Posterior vena cava (tissue), 2 donors: ENCODE data around the gene ZMIZ1. TPM values are rescaled to one million over a fixed set of nuclear protein-coding genes. Genes with fewer than 3 reads are reported as not detected.

ENCODE experiments used
- DNase-seq: peaks from one replicate; pipeline ENCODE4 v3.0.0-alpha.2; 2020; ENCODE audit warnings: low spot score
- intact Hi-C, 2 donors: fragments of 100-400 bp; cut with DNase I; formaldehyde crosslinking; loops; one replicate each; pipeline versions ENCODE4 v1.14.1 to v1.14.2; 2022 to 2023
- total RNA-seq, 2 donors: library from RNA; stranded (reverse); fragmentation: NEBNext Ultra II Directional; extraction: Animal tissue kit (Norgen Biotek cat#: 25700); gene quantifications; one replicate each; pipeline ENCODE4 v1.2.1, GENCODE V29; 2021
- donor health status: DM: yes; HTN: yes; CAD: no.
- donor health status: DM: yes; HTN: yes; CAD: no.

The ZMIZ1 gene
- total RNA-seq, 2 donors from 2014 or later: 61.5 to 62.6 TPM

DNA sequence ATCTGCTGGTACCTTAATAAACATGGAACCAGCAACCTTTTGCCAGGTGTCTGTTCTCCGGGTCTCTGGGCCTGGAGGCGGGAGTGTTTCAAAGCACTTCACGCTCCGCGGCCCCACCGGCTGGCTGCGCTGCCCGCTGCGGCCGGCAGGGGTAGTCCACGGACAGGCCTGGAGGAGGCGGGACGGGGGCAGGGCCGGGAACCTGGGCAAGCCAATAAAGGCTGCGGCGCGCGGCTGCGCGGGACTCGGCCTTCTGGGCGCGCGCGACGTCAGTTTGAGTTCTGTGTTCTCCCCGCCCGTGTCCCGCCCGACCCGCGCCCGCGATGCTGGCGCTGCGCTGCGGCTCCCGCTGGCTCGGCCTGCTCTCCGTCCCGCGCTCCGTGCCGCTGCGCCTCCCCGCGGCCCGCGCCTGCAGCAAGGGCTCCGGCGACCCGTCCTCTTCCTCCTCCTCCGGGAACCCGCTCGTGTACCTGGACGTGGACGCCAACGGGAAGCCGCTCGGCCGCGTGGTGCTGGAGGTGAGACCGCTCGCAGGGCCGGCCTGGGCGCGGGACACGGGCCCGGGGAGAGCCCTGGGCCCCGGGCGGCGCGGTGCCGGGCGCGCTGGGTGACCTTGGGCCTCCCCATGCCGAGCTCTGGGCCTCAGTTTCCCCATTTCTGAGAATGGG is 278.6 kb downstream of the ZMIZ1 start, which contains the start of gene PPIF:
Gene PPIF (plus strand): TSS at position 244 of the 668 bp plus-strand sequence. CDS start 80 bp downstream, at position 324.
- peak; percentile 99 for DNase-seq
- intact Hi-C loops: no loop called here

GRCh38 chr10:79347894-79348639 is 279.3 kb downstream of the ZMIZ1 start:
- DNase-seq: peak; percentile 92
- intact Hi-C loops: no loop called here

GRCh38 chr10:79348640-79348988 is 279.8 kb downstream of the ZMIZ1 start:
- peak; percentile 82 for DNase-seq
- intact Hi-C loops: no loop called here

- peak; percentile 54 for DNase-seq
- intact Hi-C loops: no loop called here
Observed at GRCh38 chr10:79349072-79349491, 280.3 kb downstream of the ZMIZ1 start.

GRCh38 chr10:79349766-79350406 is 281.1 kb downstream of the ZMIZ1 start:
- DNase-seq: peak; percentile 82
- intact Hi-C loops: no loop called here

DNA sequence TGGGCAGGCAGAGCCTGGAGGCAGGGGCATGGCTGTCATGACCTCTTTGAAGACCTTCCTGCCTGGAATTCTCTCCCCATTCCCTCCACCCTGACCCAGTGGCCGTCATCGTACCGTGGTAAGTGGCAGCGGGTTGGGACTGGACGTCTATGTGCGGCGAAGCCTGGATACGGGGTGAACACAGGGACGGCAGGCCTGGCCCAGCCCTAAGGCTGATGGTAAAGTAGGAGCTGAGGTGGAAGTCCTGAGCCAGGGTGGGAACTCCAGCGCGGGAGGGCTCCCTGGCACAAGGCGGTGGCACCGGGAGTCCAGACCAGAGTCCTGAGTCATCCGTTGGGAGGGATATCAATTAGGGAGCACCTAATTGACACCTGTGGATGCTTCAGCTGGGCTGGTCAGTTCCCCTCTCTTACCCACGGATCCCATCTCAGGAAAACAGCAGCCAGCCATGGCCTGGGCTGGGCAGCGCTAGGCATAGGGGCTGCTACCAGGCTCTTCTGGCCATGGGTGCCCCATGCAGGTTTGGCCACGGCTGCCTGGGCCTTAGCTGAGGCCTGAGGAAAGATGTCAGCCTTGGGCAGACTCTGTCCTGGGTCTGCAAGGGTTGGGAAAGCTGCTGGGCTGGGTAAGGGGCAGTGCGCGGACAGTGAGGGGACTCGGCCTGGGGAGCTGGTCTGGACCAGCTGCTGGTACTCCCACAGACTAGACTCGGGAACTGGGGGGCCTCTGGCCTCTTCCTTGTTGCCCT is 281.8 kb downstream of the ZMIZ1 start:
- intact Hi-C loops: no loop called here

GRCh38 chr10:79351332-79351731 is 282.6 kb downstream of the ZMIZ1 start:
- peak; percentile 75 for DNase-seq
- intact Hi-C loops: no loop called here

More for the DNA sequence above, 281.8 kb downstream of the ZMIZ1 start:
- DNase-seq: peak; percentile 73

DNA sequence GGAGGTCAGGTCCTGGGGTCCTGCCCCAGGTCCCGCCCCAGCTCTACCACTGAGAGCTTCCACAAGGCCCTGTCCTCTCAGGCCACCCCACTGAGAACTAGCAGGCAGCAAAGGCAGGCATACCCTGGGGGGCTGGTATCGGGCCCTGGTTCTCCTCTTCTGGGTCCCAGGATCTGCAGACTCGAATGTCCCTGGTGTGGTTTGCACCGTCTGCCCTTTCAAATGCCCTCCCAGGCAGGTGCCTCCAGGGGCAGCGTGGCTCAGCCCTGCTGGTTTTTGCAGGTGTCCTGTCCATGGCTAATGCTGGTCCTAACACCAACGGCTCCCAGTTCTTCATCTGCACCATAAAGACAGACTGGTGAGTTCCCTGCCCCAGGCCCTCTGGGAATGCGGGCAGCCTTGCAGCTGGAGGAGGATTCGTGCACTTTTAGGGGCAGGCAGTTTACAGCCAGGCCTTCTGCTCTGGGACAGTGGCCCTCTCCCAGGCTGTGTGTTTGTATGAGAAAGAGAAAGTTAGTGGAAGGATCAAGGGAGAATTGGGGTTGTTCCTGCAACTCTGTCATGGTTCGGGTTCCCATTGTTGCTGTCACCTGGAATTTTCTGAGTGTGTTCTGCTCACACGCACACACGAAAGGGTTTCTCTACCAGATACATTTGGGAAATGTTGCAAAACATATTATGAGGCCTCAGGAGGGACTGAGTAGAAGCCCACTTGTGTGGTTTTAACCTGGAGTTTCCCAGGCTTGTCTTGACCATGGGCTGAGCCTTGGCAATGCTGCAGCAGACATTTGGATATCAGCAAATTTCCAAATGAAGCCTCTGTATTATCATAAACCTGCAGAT is 283.5 kb downstream of the ZMIZ1 start:
- peak; percentile 54 for DNase-seq
- intact Hi-C loops: no loop called here

GRCh38 chr10:79353000-79353406 is 284.2 kb downstream of the ZMIZ1 start:
- intact Hi-C loops: no loop called here
- peak; percentile 72 for DNase-seq

DNA sequence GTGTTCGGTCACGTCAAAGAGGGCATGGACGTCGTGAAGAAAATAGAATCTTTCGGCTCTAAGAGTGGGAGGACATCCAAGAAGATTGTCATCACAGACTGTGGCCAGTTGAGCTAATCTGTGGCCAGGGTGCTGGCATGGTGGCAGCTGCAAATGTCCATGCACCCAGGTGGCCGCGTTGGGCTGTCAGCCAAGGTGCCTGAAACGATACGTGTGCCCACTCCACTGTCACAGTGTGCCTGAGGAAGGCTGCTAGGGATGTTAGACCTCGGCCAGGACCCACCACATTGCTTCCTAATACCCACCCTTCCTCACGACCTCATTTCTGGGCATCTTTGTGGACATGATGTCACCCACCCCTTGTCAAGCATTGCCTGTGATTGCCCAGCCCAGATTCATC is 285.0 kb downstream of the ZMIZ1 start:
- intact Hi-C loops: no loop called here
- no peak for DNase-seq

- intact Hi-C loops: no loop called here
- no peak for DNase-seq
Observed at GRCh38 chr10:79354141-79354540, 285.4 kb downstream of the ZMIZ1 start.

- intact Hi-C loops: no loop called here
- DNase-seq: no peak
Observed at GRCh38 chr10:79354615-79355014, 285.8 kb downstream of the ZMIZ1 start.

GRCh38 chr10:79355420-79356017 is 286.8 kb downstream of the ZMIZ1 start:
- no peak for DNase-seq
- intact Hi-C loops: no loop called here

- no peak for DNase-seq
- intact Hi-C loops: no loop called here
Observed at GRCh38 chr10:79356104-79356503, 287.3 kb downstream of the ZMIZ1 start.

- no peak for DNase-seq
- intact Hi-C loops: no loop called here
Observed at GRCh38 chr10:79357180-79357579, 288.4 kb downstream of the ZMIZ1 start.

GRCh38 chr10:79358811-79359210 is 290.0 kb downstream of the ZMIZ1 start:
- intact Hi-C loops: no loop called here

GRCh38 chr10:79359816-79360498 is 291.2 kb downstream of the ZMIZ1 start:
- peak; percentile 23 for DNase-seq
- intact Hi-C loops: no loop called here

More at GRCh38 chr10:79358811-79359210, 290.0 kb downstream of the ZMIZ1 start:
- DNase-seq: peak; percentile 5
